PC-9 (cell line): ENCODE measurements around the gene TMPO. TPM values are rescaled to one million over a fixed set of nuclear protein-coding genes. Genes with fewer than 3 reads are reported as not detected.

Experiments
- BruUV-seq: library from RNA; stranded (reverse); fragments of 400-500 nt; replicated peaks from 2 replicates; lab custom pipeline; 2021; lab: Mats Ljungman, UMichigan
- CTCF ChIA-PET: fragments of 300-600 bp; sonication (Branson Sonifier 250); formaldehyde crosslinking; loops from one replicate; lab custom pipeline; 2022; ENCODE audit warnings: antibody characterized with exemption; lab: Charles Lee
- POLR2A ChIA-PET: fragments of 300-600 bp; sonication (Branson Sonifier 250); formaldehyde crosslinking; loops from one replicate; lab custom pipeline; 2022; ENCODE audit warnings: antibody characterized with exemption; ENCODE audit not compliant: unreplicated experiment; lab: Charles Lee
- DNase-seq, 2 experiments: peaks; one replicate each; pipeline versions ENCODE4 v3.0.0 to v3.0.0-alpha.2; 2015 to 2022; ENCODE audit warnings: mixed read lengths in 1 of 2
- H2AFZ ChIP-seq: fragments of 200-600 bp; sonication (generic); 2 replicates; pipeline ENCODE4 v1.8.1; 2017; ENCODE audit warnings: antibody characterized with exemption
- H3F3A ChIP-seq: fragments of 200-600 bp; sonication (generic); 2 replicates; pipeline ENCODE4 v1.8.1; 2017; ENCODE audit warnings: antibody characterized with exemption, mild to moderate bottlenecking, low read depth; ENCODE audit not compliant: insufficient read depth
- H3K27ac ChIP-seq: fragments of 200-600 bp; sonication (generic); 2 replicates; pipeline ENCODE4 v1.6.1; 2016; ENCODE audit warnings: mixed run types
- H3K27me3 ChIP-seq: fragments of 200-600 bp; sonication (generic); 2 replicates; pipeline ENCODE4 v1.6.1; 2016; ENCODE audit warnings: low read depth, mixed run types; ENCODE audit not compliant: insufficient read depth
- H3K36me3 ChIP-seq: fragments of 200-600 bp; sonication (generic); 2 replicates; pipeline ENCODE4 v1.6.1; 2016; ENCODE audit warnings: low read depth, mixed run types
- H3K4me1 ChIP-seq: fragments of 200-600 bp; sonication (generic); replicated peaks from 2 replicates; pipeline ENCODE4 v1.6.1; 2016; ENCODE audit warnings: mixed run types; ENCODE audit not compliant: insufficient read depth
- H3K4me2 ChIP-seq: fragments of 200-600 bp; sonication (generic); 2 replicates; pipeline ENCODE4 v1.6.1; 2017; ENCODE audit warnings: mixed run types
- H3K4me3 ChIP-seq: fragments of 200-600 bp; sonication (generic); 2 replicates; pipeline ENCODE4 v1.6.1; 2016; ENCODE audit warnings: mixed run types
- H3K79me2 ChIP-seq: fragments of 200-600 bp; sonication (generic); 2 replicates; pipeline ENCODE4 v1.6.1; 2017; ENCODE audit warnings: low read depth, mixed run types
- H3K9me2 ChIP-seq: fragments of 200-600 bp; sonication (generic); 2 replicates; pipeline ENCODE4 v1.8.1; 2017; ENCODE audit warnings: mild to moderate bottlenecking; ENCODE audit not compliant: insufficient read depth
- H3K9me3 ChIP-seq: fragments of 200-600 bp; sonication (generic); 2 replicates; pipeline ENCODE4 v1.8.1; 2016; ENCODE audit warnings: low read depth; ENCODE audit not compliant: insufficient read depth
- H4K20me1 ChIP-seq: fragments of 200-600 bp; sonication (generic); 2 replicates; pipeline ENCODE4 v1.8.1; 2017; ENCODE audit not compliant: insufficient read depth
- EZH2 ChIP-seq: fragments of 200-600 bp; sonication (generic); IDR thresholded peaks from 2 replicates; pipeline ENCODE4 v1.8.0; 2017; ENCODE audit warnings: antibody characterized with exemption, low read depth
- intact Hi-C: fragments of 100-400 bp; cut with micrococcal nuclease; formaldehyde crosslinking; loops from one replicate; pipeline ENCODE4 v1.10.0; 2022; ENCODE audit not compliant: unreplicated experiment
- total RNA-seq: library from RNA; stranded (reverse); gene quantifications from 2 replicates; pipeline ENCODE4 v1.2.3, GENCODE V29; 2021
- TF ChIP-seq, protein P1 (sequence below): fragments of 200-600 bp; sonication (generic); conservative IDR thresholded peaks from 2 replicates; pipeline ENCODE4 v1.6.1; 2017; ENCODE audit warnings: mixed run types, antibody characterized with exemption, mild to moderate bottlenecking, moderate library complexity

The TMPO gene
- total RNA-seq, 1 experiment from 2014 or later = 171 TPM

- Histone ChIP-seq H3K4me1 (peaks cover 20% of the 10 kb centered on the region), H3K9me2 (no peaks in the 10 kb centered on the region), H3F3A (peaks cover 30% of the 10 kb centered on the region), H2AFZ (peak within 1 kb of the TSS; percentile 92), H3K36me3 (peaks cover 31% of the 10 kb centered on the region), H3K4me3 (peak within 1 kb of the TSS; percentile 95), H3K27me3 (no peaks in the 10 kb centered on the region), H3K9me3 (no peaks in the 10 kb centered on the region), H3K27ac (peak within 1 kb of the TSS; percentile 82), H3K4me2 (peak within 1 kb of the TSS; percentile 93), H4K20me1 (peaks cover 46% of the 10 kb centered on the region), H3K79me2 (peaks cover 50% of the 10 kb centered on the region)
- BruUV-seq = no TSS peak
- CTCF ChIA-PET = interaction anchor here (0.8 to 2.7 kb wide), 3 partner anchors 27 to 52 kb away, joined by 3 to 8 read pairs (median 4); no protein-coding TSS in a partner anchor
- intact Hi-C loops = loop anchor here (1.0 kb wide), 1 partner anchor 52 kb away; the partner anchor contains the start of gene APAF1
- TF ChIP-seq EZH2 = no peak
- TF ChIP-seq, protein P1, sequence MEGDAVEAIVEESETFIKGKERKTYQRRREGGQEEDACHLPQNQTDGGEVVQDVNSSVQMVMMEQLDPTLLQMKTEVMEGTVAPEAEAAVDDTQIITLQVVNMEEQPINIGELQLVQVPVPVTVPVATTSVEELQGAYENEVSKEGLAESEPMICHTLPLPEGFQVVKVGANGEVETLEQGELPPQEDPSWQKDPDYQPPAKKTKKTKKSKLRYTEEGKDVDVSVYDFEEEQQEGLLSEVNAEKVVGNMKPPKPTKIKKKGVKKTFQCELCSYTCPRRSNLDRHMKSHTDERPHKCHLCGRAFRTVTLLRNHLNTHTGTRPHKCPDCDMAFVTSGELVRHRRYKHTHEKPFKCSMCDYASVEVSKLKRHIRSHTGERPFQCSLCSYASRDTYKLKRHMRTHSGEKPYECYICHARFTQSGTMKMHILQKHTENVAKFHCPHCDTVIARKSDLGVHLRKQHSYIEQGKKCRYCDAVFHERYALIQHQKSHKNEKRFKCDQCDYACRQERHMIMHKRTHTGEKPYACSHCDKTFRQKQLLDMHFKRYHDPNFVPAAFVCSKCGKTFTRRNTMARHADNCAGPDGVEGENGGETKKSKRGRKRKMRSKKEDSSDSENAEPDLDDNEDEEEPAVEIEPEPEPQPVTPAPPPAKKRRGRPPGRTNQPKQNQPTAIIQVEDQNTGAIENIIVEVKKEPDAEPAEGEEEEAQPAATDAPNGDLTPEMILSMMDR = no peak
- DNase-seq = peak; percentile 91
- POLR2A ChIA-PET = interaction anchor here (0.5 to 1.6 kb wide), 8 partner anchors 15 to 1219 kb away, joined by 3 to 9 read pairs (median 8); partner anchors contain the start of gene APAF1
Observed at GRCh38 chr12:98593351-98594049, 78.1 kb downstream of the TMPO start, which contains the start of gene SLC25A3. Gene SLC25A3 (plus strand): TSS chr12:98593686. CDS start chr12:98593979, 293 bp downstream.

GRCh38 chr12:98594050-98594835 is 78.9 kb downstream of the TMPO start:
- H3K9me3 ChIP-seq = no peaks in the 10 kb centered on the region
- peak overlapping the region; percentile 82 for H3K27ac ChIP-seq
- peaks cover 53% of the 10 kb centered on the region for H4K20me1 ChIP-seq
- peak overlapping the region; percentile 93 for H3K4me2 ChIP-seq
- no peak for DNase-seq
- peaks cover 34% of the 10 kb centered on the region for H3K36me3 ChIP-seq
- TSS peak; percentile 48 for BruUV-seq
- H2AFZ ChIP-seq = peak overlapping the region; percentile 77
- TF ChIP-seq, protein P1 = no peak
- no peak for TF ChIP-seq EZH2
- H3K4me1 ChIP-seq = peaks cover 20% of the 10 kb centered on the region
- no peaks in the 10 kb centered on the region for H3K9me2 ChIP-seq
- H3K27me3 ChIP-seq = no peaks in the 10 kb centered on the region
- peaks cover 50% of the 10 kb centered on the region for H3K79me2 ChIP-seq
- H3K4me3 ChIP-seq = peak overlapping the region; percentile 95
- intact Hi-C loops = no loop called here
- POLR2A ChIA-PET = interaction anchor here (0.6 to 1.6 kb wide), 4 partner anchors 16 to 412 kb away, joined by 4 to 8 read pairs (median 6); no protein-coding TSS in a partner anchor
- peaks cover 32% of the 10 kb centered on the region for H3F3A ChIP-seq
- CTCF ChIA-PET = interaction anchor here (2.7 kb wide), 1 partner anchor 27 kb away, joined by 8 read pairs; no protein-coding TSS in a partner anchor
